GM12801 (cell line): ENCODE measurements around the gene LAMA3.

Experiments
- TF ChIP-seq, protein P1 (sequence below): IDR thresholded peaks from one replicate; pipeline ENCODE4 v1.5.1; 2011; ENCODE audit warnings: control low read depth; ENCODE audit not compliant: insufficient read length; ENCODE audit errors: extremely low read depth

Gene LAMA3

GRCh38 chr18:23927821-23928746, 238.8 kb downstream of the LAMA3 start:
- TF ChIP-seq, protein P1, sequence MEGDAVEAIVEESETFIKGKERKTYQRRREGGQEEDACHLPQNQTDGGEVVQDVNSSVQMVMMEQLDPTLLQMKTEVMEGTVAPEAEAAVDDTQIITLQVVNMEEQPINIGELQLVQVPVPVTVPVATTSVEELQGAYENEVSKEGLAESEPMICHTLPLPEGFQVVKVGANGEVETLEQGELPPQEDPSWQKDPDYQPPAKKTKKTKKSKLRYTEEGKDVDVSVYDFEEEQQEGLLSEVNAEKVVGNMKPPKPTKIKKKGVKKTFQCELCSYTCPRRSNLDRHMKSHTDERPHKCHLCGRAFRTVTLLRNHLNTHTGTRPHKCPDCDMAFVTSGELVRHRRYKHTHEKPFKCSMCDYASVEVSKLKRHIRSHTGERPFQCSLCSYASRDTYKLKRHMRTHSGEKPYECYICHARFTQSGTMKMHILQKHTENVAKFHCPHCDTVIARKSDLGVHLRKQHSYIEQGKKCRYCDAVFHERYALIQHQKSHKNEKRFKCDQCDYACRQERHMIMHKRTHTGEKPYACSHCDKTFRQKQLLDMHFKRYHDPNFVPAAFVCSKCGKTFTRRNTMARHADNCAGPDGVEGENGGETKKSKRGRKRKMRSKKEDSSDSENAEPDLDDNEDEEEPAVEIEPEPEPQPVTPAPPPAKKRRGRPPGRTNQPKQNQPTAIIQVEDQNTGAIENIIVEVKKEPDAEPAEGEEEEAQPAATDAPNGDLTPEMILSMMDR, result no peak

GRCh38 chr18:23929362-23929930, 240.2 kb downstream of the LAMA3 start:
- TF ChIP-seq, protein P1, result no peak

- TF ChIP-seq, protein P1, result no peak
Measured at GRCh38 chr18:23930002-23930401, 240.7 kb downstream of the LAMA3 start.

DNA sequence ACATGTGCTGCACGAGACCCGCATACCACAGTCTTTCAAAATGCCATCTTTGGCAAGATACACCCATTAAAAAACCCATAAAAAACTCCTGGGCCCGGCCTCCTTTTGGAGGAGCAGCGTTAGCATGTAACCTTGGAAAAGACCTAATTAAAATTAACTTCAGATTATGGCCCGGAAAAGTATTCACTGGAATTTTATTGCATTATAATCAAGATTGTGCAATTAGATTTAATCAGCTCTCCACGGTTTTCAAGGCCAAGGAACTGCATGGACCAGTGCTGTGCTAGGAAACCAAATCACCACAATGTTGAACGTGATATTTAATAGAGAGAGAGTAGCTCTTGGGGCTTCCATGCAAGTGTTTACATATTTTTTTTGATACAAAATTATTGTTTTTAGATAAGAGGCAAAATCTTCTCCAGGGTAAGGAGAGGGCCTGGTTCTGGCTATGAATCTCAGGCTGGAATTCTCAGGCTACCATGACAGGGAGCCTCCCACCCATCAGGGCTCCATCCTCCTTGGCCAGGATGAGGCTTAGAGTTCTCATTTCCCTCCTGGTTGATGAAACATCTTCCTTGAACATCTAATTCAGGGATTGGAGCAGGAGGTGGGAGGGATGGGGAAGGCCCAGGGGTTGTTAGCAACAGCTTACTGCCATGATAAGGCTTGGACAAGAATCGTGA, 243.3 kb downstream of the LAMA3 start:
- TF ChIP-seq, protein P1, result no peak

DNA sequence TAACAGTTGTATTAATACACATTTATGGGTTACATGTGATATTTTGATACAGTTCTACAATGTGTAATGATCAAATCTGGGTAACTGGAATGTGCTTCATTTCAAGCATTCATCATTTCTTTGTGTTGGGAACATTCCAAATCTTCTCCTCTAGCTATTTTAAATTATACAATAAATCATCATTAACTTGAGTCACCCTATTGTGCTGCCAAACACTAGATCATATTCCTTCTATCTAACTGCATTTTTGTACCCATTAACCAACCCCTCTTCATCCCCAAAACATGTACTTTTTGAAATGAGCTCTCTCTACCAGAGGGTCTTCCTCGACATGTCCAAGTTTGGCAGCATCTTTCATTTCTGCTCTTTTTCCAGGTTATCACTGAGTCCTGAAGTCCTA, 244.2 kb downstream of the LAMA3 start:
- TF ChIP-seq, protein P1, result no peak

DNA sequence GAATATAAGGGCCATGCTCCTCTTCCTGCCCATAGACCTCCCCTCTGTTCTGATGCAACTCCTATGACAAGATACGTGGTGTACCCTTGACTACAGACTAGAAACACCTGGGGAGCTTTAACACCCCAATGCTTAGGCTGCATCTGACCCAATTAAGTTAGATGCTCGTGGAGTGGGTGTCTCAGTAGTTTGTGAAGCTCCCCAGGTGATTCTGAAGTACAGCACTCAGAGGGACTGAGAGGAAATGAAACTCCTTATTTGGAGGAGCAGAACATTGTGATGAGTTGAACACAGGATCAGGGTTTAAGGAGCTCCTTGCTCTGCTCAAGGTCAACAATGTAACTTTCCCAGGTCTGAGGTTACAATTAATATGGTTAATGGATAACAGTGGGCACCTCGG, 245.0 kb downstream of the LAMA3 start:
- TF ChIP-seq, protein P1, result no peak

GRCh38 chr18:23934863-23935262, 245.6 kb downstream of the LAMA3 start:
- TF ChIP-seq, protein P1, result no peak
